Prostate gland (tissue), 2 donors: ENCODE measurements around the gene PSME2. TPM values are rescaled to one million over a fixed set of nuclear protein-coding genes. Genes with fewer than 3 reads are reported as not detected.

Experiments used
- DNase-seq: peaks from one replicate; pipeline ENCODE4 v3.0.0-alpha.2; 2019; ENCODE audit warnings: low spot score
- H3K27ac ChIP-seq, 2 donors: fragments of 200-600 bp; sonication (generic); 2 replicates each; pipeline ENCODE4 v1.5.1; 2017 to 2019
- H3K27me3 ChIP-seq: fragments of 200-600 bp; sonication (generic); replicated peaks from 2 replicates; pipeline ENCODE4 v1.5.1; 2019; ENCODE audit not compliant: insufficient read depth
- H3K36me3 ChIP-seq, 2 donors: fragments of 200-600 bp; sonication (generic); 1 replicate in 1 of 2; 2 replicates in 1 of 2; pipeline versions ENCODE4 v1.5.1 to v1.8.1; 2017 to 2019
- H3K4me1 ChIP-seq: fragments of 200-600 bp; sonication (generic); replicated peaks from 2 replicates; pipeline ENCODE4 v1.5.1; 2019
- H3K4me3 ChIP-seq, 2 donors: fragments of 200-600 bp; sonication (generic); 2 replicates each; pipeline ENCODE4 v1.5.1; 2017 to 2019
- H3K9me3 ChIP-seq: fragments of 200-600 bp; sonication (generic); 2 replicates; pipeline ENCODE4 v1.5.1; 2017
- POLR2A ChIP-seq: fragments of 450-650 bp; IDR thresholded peaks from one replicate; pipeline ENCODE4 v1.6.1; 2016; ENCODE audit warnings: antibody characterized with exemption, mild to moderate bottlenecking
- POLR2AphosphoS5 ChIP-seq: sonication (generic); formaldehyde crosslinking; IDR thresholded peaks from one replicate; pipeline ENCODE4 v1.6.1; 2017; ENCODE audit warnings: antibody characterized with exemption
- WGBS: methylation state at CpG from one replicate; pipeline ENCODE4 v1.1.5; 2018; 5-methylcytosine and 5-hydroxymethylcytosine counted together
- intact Hi-C: fragments of 100-400 bp; cut with DNase I; formaldehyde crosslinking; loops from one replicate; pipeline ENCODE4 v1.14.2; 2022
- total RNA-seq, 2 donors: library from RNA; depleted of rRNA; stranded (reverse); fragments of >200 nt; gene quantifications; one replicate each; pipeline ENCODE4 v1.1.0, GENCODE V29; 2016
- TF ChIP-seq, protein P1 (sequence below), 4 experiments: fragments of 200-600 bp in 2 of 4; fragments of 450-650 bp in 2 of 4; sonication (generic) in 2 of 4; IDR thresholded peaks; 1 replicate in 3 of 4; 2 replicates in 1 of 4; pipeline ENCODE4 v1.5.1; 2016 to 2019; ENCODE audit warnings: antibody characterized with exemption in 4 of 4, mild to moderate bottlenecking in 2 of 4, moderate library complexity in 2 of 4

PSME2 gene
- total RNA-seq, 2 donors from 2014 or later = 34.5 to 89.3 TPM

DNA sequence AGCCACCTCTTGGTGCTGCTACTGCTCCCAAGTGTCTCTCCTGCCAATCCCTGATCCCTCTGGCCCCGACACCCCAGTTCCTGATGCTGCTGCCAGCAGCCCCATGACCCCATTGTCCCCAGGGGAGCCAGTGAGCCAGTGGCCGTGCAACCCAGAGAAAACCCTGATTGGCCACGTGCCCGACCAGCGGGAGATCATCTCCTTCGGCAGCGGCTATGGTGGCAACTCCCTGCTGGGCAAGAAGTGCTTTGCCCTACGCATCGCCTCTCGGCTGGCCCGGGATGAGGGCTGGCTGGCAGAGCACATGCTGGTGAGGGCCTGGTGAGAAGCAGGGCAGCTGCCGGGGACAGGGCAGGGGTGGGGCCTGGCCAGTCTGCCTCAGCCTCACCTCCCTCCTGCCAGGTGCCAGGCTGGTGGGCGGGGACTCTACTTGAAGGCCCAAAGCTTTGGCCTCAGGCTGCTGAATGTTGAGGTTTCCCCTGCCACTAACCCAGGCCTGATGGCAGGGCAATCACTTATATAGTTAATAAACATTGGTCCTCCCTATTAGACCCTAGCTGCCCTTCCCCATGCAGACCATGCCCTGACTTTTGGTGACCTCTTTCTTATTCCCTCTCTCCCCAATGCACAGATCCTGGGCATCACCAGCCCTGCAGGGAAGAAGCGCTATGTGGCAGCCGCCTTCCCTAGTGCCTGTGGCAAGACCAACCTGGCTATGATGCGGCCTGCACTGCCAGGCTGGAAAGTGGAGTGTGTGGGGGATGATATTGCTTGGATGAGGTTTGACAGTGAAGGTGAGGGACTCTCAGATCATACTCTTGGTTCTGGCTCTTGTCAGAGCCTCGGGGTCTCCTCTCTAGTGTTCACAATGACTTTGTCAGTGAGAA, 47.2 kb downstream of the PSME2 start:
- WGBS = 91% methylated on average over 17 of the region's 17 CpGs
- Histone ChIP-seq H3K4me1 (no peaks in the 10 kb centered on the region), H3K36me3 (no peaks in the 10 kb centered on the region), H3K9me3 (no peaks in the 10 kb centered on the region), H3K27ac (no peak overlapping the region), H3K27me3 (no peaks in the 10 kb centered on the region), H3K4me3 (no peak overlapping the region)
- no peak for DNase-seq
- TF ChIP-seq, protein P1, sequence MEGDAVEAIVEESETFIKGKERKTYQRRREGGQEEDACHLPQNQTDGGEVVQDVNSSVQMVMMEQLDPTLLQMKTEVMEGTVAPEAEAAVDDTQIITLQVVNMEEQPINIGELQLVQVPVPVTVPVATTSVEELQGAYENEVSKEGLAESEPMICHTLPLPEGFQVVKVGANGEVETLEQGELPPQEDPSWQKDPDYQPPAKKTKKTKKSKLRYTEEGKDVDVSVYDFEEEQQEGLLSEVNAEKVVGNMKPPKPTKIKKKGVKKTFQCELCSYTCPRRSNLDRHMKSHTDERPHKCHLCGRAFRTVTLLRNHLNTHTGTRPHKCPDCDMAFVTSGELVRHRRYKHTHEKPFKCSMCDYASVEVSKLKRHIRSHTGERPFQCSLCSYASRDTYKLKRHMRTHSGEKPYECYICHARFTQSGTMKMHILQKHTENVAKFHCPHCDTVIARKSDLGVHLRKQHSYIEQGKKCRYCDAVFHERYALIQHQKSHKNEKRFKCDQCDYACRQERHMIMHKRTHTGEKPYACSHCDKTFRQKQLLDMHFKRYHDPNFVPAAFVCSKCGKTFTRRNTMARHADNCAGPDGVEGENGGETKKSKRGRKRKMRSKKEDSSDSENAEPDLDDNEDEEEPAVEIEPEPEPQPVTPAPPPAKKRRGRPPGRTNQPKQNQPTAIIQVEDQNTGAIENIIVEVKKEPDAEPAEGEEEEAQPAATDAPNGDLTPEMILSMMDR (IDR thresholded peaks at IDR 0.05) = no peak
- TF ChIP-seq POLR2A (no peak), POLR2AphosphoS5 (no peak)
- intact Hi-C loops = no loop called here

DNA sequence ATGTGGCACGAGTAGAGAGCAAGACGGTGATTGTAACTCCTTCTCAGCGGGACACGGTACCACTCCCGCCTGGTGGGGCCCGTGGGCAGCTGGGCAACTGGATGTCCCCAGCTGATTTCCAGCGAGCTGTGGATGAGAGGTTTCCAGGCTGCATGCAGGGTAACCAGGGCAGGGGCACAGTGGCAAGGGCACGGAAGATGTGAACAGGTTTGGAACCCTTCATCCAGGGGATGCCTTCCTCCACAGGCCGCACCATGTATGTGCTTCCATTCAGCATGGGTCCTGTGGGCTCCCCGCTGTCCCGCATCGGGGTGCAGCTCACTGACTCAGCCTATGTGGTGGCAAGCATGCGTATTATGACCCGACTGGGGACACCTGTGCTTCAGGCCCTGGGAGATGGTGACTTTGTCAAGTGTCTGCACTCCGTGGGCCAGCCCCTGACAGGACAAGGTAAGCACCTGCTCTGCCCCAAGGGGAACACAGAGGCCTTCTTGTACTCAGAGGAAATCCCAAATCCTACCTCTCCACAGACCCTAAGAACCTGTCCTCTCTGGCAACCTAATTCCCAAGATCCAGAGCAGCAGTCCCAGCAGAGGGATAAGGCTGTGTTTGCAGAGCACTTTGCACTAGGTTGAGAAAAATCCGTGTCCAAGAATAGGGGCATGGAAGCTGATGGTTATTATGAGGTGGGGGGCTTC, 48.0 kb downstream of the PSME2 start:
- intact Hi-C loops = no loop called here
- no peaks in the 10 kb centered on the region for H3K9me3 ChIP-seq
- TF ChIP-seq, protein P1 (IDR thresholded peaks at IDR 0.05) = no peak
- TF ChIP-seq POLR2AphosphoS5 (no peak), POLR2A (no peak)
- no peaks in the 10 kb centered on the region for H3K4me1 ChIP-seq
- H3K4me3 ChIP-seq = no peak overlapping the region
- no peaks in the 10 kb centered on the region for H3K36me3 ChIP-seq
- DNase-seq = no peak
- H3K27me3 ChIP-seq = no peaks in the 10 kb centered on the region
- no peak overlapping the region for H3K27ac ChIP-seq
- 96% methylated on average over 15 of the region's 16 CpGs for WGBS

DNA sequence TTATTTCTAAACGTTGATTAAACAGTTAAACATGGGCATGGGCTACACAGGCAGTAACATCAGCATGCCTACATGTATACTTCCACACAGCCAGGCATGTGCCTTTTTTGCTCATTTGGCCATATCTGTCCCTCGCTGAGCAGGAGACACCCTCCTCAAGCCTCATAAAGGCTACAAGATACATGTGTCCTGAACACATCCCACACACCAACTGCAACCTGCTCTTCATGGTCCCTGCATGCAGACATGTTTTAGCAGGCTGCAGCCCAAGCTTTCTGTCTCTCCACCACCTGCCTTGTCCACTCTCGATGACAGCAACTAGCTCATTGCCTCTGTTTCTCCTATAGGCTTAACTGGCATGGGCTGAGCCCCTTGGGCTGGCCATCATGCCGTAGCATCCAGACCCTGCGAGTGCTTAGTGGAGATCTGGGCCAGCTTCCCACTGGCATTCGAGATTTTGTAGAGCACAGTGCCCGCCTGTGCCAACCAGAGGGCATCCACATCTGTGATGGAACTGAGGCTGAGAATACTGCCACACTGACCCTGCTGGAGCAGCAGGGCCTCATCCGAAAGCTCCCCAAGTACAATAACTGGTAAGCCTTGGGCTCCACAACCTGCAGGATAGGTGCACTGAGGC, 49.7 kb downstream of the PSME2 start:
- Histone ChIP-seq H3K9me3 (no peaks in the 10 kb centered on the region), H3K36me3 (no peaks in the 10 kb centered on the region), H3K4me1 (no peaks in the 10 kb centered on the region), H3K27me3 (no peaks in the 10 kb centered on the region), H3K27ac (no peak overlapping the region), H3K4me3 (no peak overlapping the region)
- intact Hi-C loops = no loop called here
- TF ChIP-seq POLR2A = no peak
- TF ChIP-seq, protein P1 (IDR thresholded peaks at IDR 0.05) = no peak
- TF ChIP-seq POLR2AphosphoS5 = no peak
- 95% methylated on average over 8 of the region's 8 CpGs for WGBS
- DNase-seq = no peak

DNA sequence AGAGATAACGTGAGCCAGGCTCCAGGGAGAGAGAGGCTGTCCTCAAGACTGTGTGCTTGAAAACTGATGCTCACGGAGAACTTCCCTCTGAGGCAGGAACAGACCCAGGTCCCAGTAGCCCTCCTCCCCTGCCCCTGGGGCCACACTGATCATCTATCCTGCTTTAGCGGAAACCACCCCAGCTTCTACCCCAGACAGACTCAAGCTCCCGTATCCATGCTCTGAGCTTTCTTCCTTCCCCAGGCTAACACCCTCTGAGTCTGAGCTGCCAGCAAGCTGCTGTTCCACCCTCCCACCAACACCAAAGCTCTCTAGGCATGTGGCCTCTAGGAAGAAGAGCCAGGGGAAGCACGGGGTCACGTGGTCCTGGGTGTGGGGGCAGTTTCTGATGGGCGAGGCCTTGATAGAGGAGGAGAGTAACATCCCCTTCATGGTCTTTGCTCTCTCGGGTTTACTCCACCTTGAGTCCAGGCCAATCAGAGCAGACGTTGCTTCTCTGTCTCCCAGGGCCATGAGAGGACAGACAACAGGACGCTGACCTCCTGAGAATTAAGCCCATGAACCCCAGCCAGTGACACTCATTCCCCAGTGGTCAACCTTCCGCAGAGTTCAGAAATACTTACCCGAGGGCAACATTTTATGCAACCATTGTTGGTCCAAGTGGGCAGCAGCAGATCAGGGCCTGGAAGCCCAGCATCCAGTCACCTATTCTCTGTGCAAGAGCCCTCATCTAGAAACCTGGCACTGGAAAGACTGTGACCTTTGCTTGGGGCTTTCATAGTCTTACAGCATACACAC, 50.9 kb downstream of the PSME2 start:
- peak overlapping the region; percentile 93 to 98 for H3K27ac ChIP-seq
- TF ChIP-seq POLR2A (no peak), POLR2AphosphoS5 (no peak)
- TF ChIP-seq, protein P1 (IDR thresholded peaks at IDR 0.05) = no peak
- WGBS = 51% methylated on average over 12 of the region's 12 CpGs
- intact Hi-C loops = loop anchor here (2.0 kb wide), 1 partner anchor 19 kb away; the partner anchor contains the start of genes DCAF11 and NRL
- no peaks in the 10 kb centered on the region for H3K4me1 ChIP-seq
- peak overlapping the region; percentile 66 to 93 for H3K4me3 ChIP-seq
- H3K9me3 ChIP-seq = no peaks in the 10 kb centered on the region
- DNase-seq = no peak
- no peaks in the 10 kb centered on the region for H3K36me3 ChIP-seq
- no peaks in the 10 kb centered on the region for H3K27me3 ChIP-seq
